ENCODE measurements around the gene CIT. TPM values are rescaled to one million over a fixed set of nuclear protein-coding genes. Genes with fewer than 3 reads are reported as not detected.

Gene CIT
- total and polyA plus RNA-seq, 9 of the 15 experiments (the other 6 are each of a cell fraction or from before 2014, with no cell fraction given): 1.1 to 46.7 (median 21.3) TPM

GRCh38 chr12:119696943-119697342 is 180.2 kb downstream of the CIT start (continued):
- TF ChIP-seq MTA1 (IDR thresholded peaks at IDR 0.05; ENCODE audit: borderline replicate concordance) (no peak), RBM14 (IDR thresholded peaks at IDR 0.05; ENCODE audit: borderline replicate concordance, insufficient read depth, low read depth, low read length) (no peak), ZNF384 (IDR thresholded peaks at IDR 0.05; ENCODE audit: low read depth, low read length) (no peak), MGA (IDR thresholded peaks at IDR 0.05) (no peak)

Measured in K562 (cell line).